Measurements from ENCODE around the gene MED13L.

- TF ChIP-seq CTCF (IDR thresholded peaks at IDR 0.05; ENCODE audit: extremely low read depth in 1 of 2, insufficient read depth in 1 of 2, low read depth in 1 of 2, low read length in 2 of 2) (no peak), EZH2 (IDR thresholded peaks at IDR 0.05; ENCODE audit: borderline replicate concordance, low read depth, low read length, severe bottlenecking) (no peak), POLR2A (IDR thresholded peaks at IDR 0.05; ENCODE audit: low read depth, low read length) (no peak), POLR2AphosphoS5 (IDR thresholded peaks at IDR 0.05; ENCODE audit: insufficient read depth, low read depth, low read length) (no peak), MAX (IDR thresholded peaks at IDR 0.05; ENCODE audit: insufficient read depth, insufficient read length) (no peak), FOS (IDR thresholded peaks at IDR 0.05; ENCODE audit: borderline replicate concordance, insufficient read depth, low read length) (no peak)
These were observed 353.6 kb downstream of the MED13L start for GRCh38 chr12:115923851-115924250.
